SW480 (cell line): ENCODE data around the gene SCD5.

Experiments
- DNase-seq: peaks from one replicate; pipeline ENCODE4 v3.0.0-alpha.2; 2016; ENCODE audit warnings: low spot score

The SCD5 gene

GRCh38 chr4:82630079-82630478 is 168.5 kb downstream of the SCD5 start:
- DNase-seq, result no peak

GRCh38 chr4:82629238-82630000 is 169.2 kb downstream of the SCD5 start:
- no peak for DNase-seq

- DNase-seq, result no peak
Measured at GRCh38 chr4:82626251-82626868, 172.2 kb downstream of the SCD5 start.

GRCh38 chr4:82624819-82625218 is 173.8 kb downstream of the SCD5 start:
- DNase-seq, result no peak

- no peak for DNase-seq
Measured at GRCh38 chr4:82623121-82623683, 175.4 kb downstream of the SCD5 start.

GRCh38 chr4:82621251-82621650 is 177.3 kb downstream of the SCD5 start:
- DNase-seq, result no peak

- no peak for DNase-seq
Measured at GRCh38 chr4:82620126-82620735, 178.4 kb downstream of the SCD5 start.

GRCh38 chr4:82618103-82618720 is 180.4 kb downstream of the SCD5 start:
- no peak for DNase-seq

- no peak for DNase-seq
Measured at GRCh38 chr4:82614838-82615449, 183.7 kb downstream of the SCD5 start.

GRCh38 chr4:82613121-82613520 is 185.5 kb downstream of the SCD5 start:
- DNase-seq, result no peak

- no peak for DNase-seq
Measured at GRCh38 chr4:82611982-82612381, 186.6 kb downstream of the SCD5 start.

GRCh38 chr4:82611527-82611926 is 187.1 kb downstream of the SCD5 start:
- DNase-seq, result no peak

GRCh38 chr4:82610041-82610440 is 188.6 kb downstream of the SCD5 start:
- no peak for DNase-seq

- no peak for DNase-seq
Measured at GRCh38 chr4:82606622-82607021, 192.0 kb downstream of the SCD5 start.

GRCh38 chr4:82604522-82604921 is 194.1 kb downstream of the SCD5 start:
- no peak for DNase-seq

GRCh38 chr4:82601242-82602015 is 197.2 kb downstream of the SCD5 start:
- no peak for DNase-seq

GRCh38 chr4:82599336-82599735 is 199.3 kb downstream of the SCD5 start:
- peak; percentile 18 for DNase-seq

GRCh38 chr4:82594456-82594855 is 204.1 kb downstream of the SCD5 start:
- no peak for DNase-seq

- DNase-seq, result no peak
Measured at GRCh38 chr4:82593411-82593810, 205.2 kb downstream of the SCD5 start.

- DNase-seq, result no peak
Measured at GRCh38 chr4:82592639-82593038, 206.0 kb downstream of the SCD5 start.

- DNase-seq, result no peak
Measured at GRCh38 chr4:82591592-82591991, 207.0 kb downstream of the SCD5 start.
